Colonic mucosa (tissue), 4 donors: ENCODE measurements around the gene GRK5. TPM values are rescaled to one million over a fixed set of nuclear protein-coding genes. Genes with fewer than 3 reads are reported as not detected.

Source experiments
- DNase-seq: peaks from one replicate; pipeline ENCODE4 v3.0.0-alpha.2; 2020
- H3K27ac ChIP-seq: fragments of 200-600 bp; one replicate; pipeline ENCODE4 v1.8.0; 2021
- H3K27me3 ChIP-seq: fragments of 200-600 bp; one replicate; pipeline ENCODE4 v1.8.0; 2021
- H3K36me3 ChIP-seq: fragments of 200-600 bp; one replicate; pipeline ENCODE4 v1.8.0; 2021
- H3K4me1 ChIP-seq: fragments of 200-600 bp; one replicate; pipeline ENCODE4 v1.8.0; 2021; ENCODE audit warnings: mild to moderate bottlenecking
- H3K4me3 ChIP-seq: fragments of 200-600 bp; one replicate; pipeline ENCODE4 v1.8.0; 2021
- H3K9ac ChIP-seq, 2 donors: one replicate each; pipeline ENCODE4 v1.7.0; 2013; ENCODE audit warnings: control low read depth in 2 of 2, low read depth in 2 of 2, low read length in 2 of 2
- H3K9me3 ChIP-seq: fragments of 200-600 bp; one replicate; pipeline ENCODE4 v1.8.0; 2021
- CTCF ChIP-seq: fragments of 200-600 bp; IDR thresholded peaks from one replicate; pipeline ENCODE4 v1.8.0; 2022; ENCODE audit warnings: antibody characterized with exemption, mild to moderate bottlenecking
- intact Hi-C: fragments of 100-400 bp; cut with DNase I; formaldehyde crosslinking; loops from one replicate; pipeline ENCODE4 v1.14.1; 2022
- total RNA-seq, 2 donors: library from RNA; stranded (reverse); fragmentation: NEBNext Ultra II Directional in 1 of 2; extraction: Animal tissue kit (Norgen Biotek cat#: 25700) in 1 of 2; gene quantifications; one replicate each; pipeline ENCODE4 v1.2.1, GENCODE V29; 2021
- donor health status: healthy.
- donor health status: DM: no; HTN: no; CAD: no.
- donor health status: DM: no; HTN: no; CAD: no.

The GRK5 gene
- total RNA-seq, 2 donors from 2014 or later = 4.6 to 12.7 TPM

DNA sequence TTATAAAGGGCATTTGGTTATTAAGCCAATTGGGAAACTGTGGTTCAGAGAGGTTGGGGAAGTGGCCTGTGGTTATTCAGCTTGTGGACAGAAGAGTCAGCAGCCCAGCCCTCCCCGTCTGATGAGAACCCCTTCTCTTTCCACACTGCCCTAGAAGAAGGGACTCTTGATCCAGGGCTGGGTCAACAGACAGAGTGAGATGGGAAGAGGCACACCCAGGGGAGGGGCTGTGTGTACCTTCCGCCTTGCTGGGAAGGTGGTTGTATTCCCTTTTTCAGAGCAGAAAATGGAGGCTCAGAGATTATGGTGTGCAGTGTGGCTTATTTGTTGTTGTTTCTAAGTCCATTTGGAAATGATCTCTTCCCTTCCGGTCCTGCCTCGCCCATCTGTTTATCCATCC is 103.4 kb downstream of the GRK5 start:
- intact Hi-C loops = no loop called here
- Histone ChIP-seq H3K36me3 (no peaks in the 10 kb centered on the region), H3K4me3 (no peak overlapping the region), H3K9ac (no peak overlapping the region), H3K27ac (no peak overlapping the region), H3K4me1 (no peaks in the 10 kb centered on the region), H3K27me3 (no peaks in the 10 kb centered on the region), H3K9me3 (no peaks in the 10 kb centered on the region)
- TF ChIP-seq CTCF = no peak
- peak; percentile 52 for DNase-seq

- Histone ChIP-seq H3K36me3 (no peaks in the 10 kb centered on the region), H3K4me3 (no peak overlapping the region), H3K27ac (no peak overlapping the region), H3K9ac (no peak overlapping the region), H3K9me3 (no peaks in the 10 kb centered on the region), H3K27me3 (no peaks in the 10 kb centered on the region), H3K4me1 (no peaks in the 10 kb centered on the region)
- intact Hi-C loops = no loop called here
- no peak for TF ChIP-seq CTCF
- no peak for DNase-seq
Measured at GRCh38 chr10:119312241-119312640, 104.9 kb downstream of the GRK5 start.

DNA sequence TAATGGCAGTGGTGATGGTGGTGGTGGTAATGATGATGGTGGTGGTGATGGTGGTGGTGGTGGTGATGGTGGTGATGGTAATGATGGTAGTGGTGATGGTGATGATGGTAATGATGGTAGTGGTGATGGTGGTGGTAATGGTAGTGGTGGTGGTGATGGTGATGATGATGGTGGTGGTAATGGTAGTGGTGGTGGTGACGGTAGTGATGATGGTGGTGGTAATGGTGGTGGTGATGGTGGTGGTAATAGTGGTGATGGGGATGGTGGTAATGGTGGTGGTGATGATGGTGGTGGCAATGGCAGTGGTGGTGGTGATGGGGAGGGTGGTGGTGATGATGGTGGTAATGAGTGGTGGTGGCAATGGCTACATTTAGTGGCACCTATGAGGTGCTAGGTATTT is 105.7 kb downstream of the GRK5 start:
- DNase-seq = no peak
- intact Hi-C loops = no loop called here
- no peak for TF ChIP-seq CTCF
- Histone ChIP-seq H3K36me3 (no peaks in the 10 kb centered on the region), H3K9ac (no peak overlapping the region), H3K27me3 (no peaks in the 10 kb centered on the region), H3K4me1 (peaks cover 6% of the 10 kb centered on the region), H3K27ac (no peak overlapping the region), H3K4me3 (no peak overlapping the region), H3K9me3 (no peaks in the 10 kb centered on the region)

DNA sequence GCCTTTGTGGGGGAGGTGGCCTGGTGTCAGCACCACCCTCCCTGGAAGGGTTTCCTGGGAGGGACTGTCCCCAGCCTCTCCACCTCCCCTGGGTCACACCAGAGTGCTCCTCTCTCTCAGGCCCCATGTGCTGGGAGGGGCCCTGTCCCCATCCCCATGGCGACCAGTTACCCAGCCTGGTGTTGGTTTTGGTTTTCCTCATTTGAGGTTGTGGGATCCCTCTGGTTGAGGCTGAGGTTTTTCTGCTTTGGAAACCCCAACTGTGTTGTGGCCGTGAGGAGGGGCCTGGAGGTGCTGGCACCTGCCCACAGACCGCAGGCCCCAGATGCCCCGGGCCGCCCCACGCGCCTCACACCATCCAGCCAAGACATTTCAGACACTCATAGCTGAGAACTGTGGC is 106.3 kb downstream of the GRK5 start:
- Histone ChIP-seq H3K9me3 (no peaks in the 10 kb centered on the region), H3K36me3 (no peaks in the 10 kb centered on the region), H3K9ac (no peak overlapping the region), H3K4me1 (peaks cover 6% of the 10 kb centered on the region), H3K27ac (no peak overlapping the region), H3K27me3 (no peaks in the 10 kb centered on the region), H3K4me3 (no peak overlapping the region)
- intact Hi-C loops = no loop called here
- DNase-seq = no peak
- TF ChIP-seq CTCF = no peak

DNA sequence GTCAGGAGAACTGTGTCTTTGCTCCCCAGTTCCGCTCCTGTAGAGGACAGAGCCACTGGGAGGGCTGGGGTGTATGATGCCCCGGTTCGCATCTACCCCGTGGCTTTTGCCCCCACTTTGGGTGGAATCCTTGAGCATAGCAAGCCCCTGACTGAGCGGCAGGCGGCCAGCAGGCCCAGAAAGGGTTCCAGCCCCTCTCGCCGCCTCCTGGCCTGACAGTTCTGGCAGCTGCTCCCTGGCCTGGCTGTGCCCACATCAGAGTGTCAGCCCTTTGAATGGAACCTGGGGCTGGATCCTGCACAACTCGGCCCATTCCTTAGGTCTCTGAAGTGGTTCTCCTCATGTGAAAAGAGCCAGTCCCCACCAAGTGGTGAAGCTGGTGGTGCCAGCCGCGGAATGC is 106.7 kb downstream of the GRK5 start:
- H3K27ac ChIP-seq = peak overlapping the region; percentile 12
- peaks cover 6% of the 10 kb centered on the region for H3K4me1 ChIP-seq
- H3K9ac ChIP-seq = no peak overlapping the region
- no peak for DNase-seq
- no peak for TF ChIP-seq CTCF
- no peaks in the 10 kb centered on the region for H3K9me3 ChIP-seq
- intact Hi-C loops = no loop called here
- no peaks in the 10 kb centered on the region for H3K36me3 ChIP-seq
- H3K27me3 ChIP-seq = no peaks in the 10 kb centered on the region
- no peak overlapping the region for H3K4me3 ChIP-seq

GRCh38 chr10:119314486-119314885 is 107.1 kb downstream of the GRK5 start:
- intact Hi-C loops = no loop called here
- no peak for DNase-seq
- Histone ChIP-seq H3K27me3 (no peaks in the 10 kb centered on the region), H3K4me3 (no peak overlapping the region), H3K4me1 (peaks cover 6% of the 10 kb centered on the region), H3K9me3 (no peaks in the 10 kb centered on the region), H3K9ac (no peak overlapping the region), H3K27ac (peak overlapping the region; percentile 12), H3K36me3 (no peaks in the 10 kb centered on the region)
- TF ChIP-seq CTCF = no peak
